Measurements from ENCODE around the gene MYOZ2.

MYOZ2 gene

GRCh38 chr4:119221412-119221811 lies 85.8 kb downstream of the MYOZ2 start:
- H3K36me3 ChIP-seq (ENCODE audit: insufficient read depth, low read length) = peaks cover 63% of the 10 kb centered on the region
- H3K4me3 ChIP-seq (ENCODE audit: low read length) = no peak overlapping the region
- H3K4me1 ChIP-seq (ENCODE audit: insufficient read depth, low read length) = no peaks in the 10 kb centered on the region
- 82% methylated on average over 4 of the region's 4 CpGs for WGBS
- no peaks in the 10 kb centered on the region for H3K27me3 ChIP-seq (ENCODE audit: insufficient read depth, low read length)
- 0 out of 2 replicates have a peak, but pooled peaks cover 4% of the 10 kb centered on the region for H3K9me3 ChIP-seq (ENCODE audit: insufficient read depth, low read depth, low read length)
- H3K27ac ChIP-seq (ENCODE audit: low read depth, low read length) = no peak overlapping the region
- no peak overlapping the region for H3K9ac ChIP-seq (ENCODE audit: low read depth, low read length)

- Histone ChIP-seq H3K4me1 (ENCODE audit: insufficient read depth, low read length) (no peaks in the 10 kb centered on the region), H3K4me3 (ENCODE audit: low read length) (no peak overlapping the region), H3K9ac (ENCODE audit: low read depth, low read length) (no peak overlapping the region), H3K27ac (ENCODE audit: low read depth, low read length) (no peak overlapping the region), H3K27me3 (ENCODE audit: insufficient read depth, low read length) (no peaks in the 10 kb centered on the region), H3K36me3 (ENCODE audit: insufficient read depth, low read length) (peaks cover 32% of the 10 kb centered on the region), H3K9me3 (ENCODE audit: insufficient read depth, low read depth, low read length) (0 out of 2 replicates have a peak, but pooled peaks cover 4% of the 10 kb centered on the region)
Measured at GRCh38 chr4:119227690-119228089, 92.1 kb downstream of the MYOZ2 start.

GRCh38 chr4:119228406-119228805 lies 92.8 kb downstream of the MYOZ2 start:
- Histone ChIP-seq H3K27me3 (ENCODE audit: insufficient read depth, low read length) (no peaks in the 10 kb centered on the region), H3K36me3 (ENCODE audit: insufficient read depth, low read length) (peaks cover 32% of the 10 kb centered on the region), H3K9me3 (ENCODE audit: insufficient read depth, low read depth, low read length) (0 out of 2 replicates have a peak, but pooled peaks cover 4% of the 10 kb centered on the region), H3K4me3 (ENCODE audit: low read length) (no peak overlapping the region), H3K9ac (ENCODE audit: low read depth, low read length) (no peak overlapping the region), H3K4me1 (ENCODE audit: insufficient read depth, low read length) (no peaks in the 10 kb centered on the region), H3K27ac (ENCODE audit: low read depth, low read length) (no peak overlapping the region)
- WGBS = 92% methylated on average over 2 of the region's 3 CpGs

- no peak overlapping the region for H3K27ac ChIP-seq (ENCODE audit: low read depth, low read length)
- H3K9ac ChIP-seq (ENCODE audit: low read depth, low read length) = no peak overlapping the region
- peaks cover 19% of the 10 kb centered on the region for H3K36me3 ChIP-seq (ENCODE audit: insufficient read depth, low read length)
- WGBS = 99% methylated on average over 3 of the region's 4 CpGs
- no peak overlapping the region for H3K4me3 ChIP-seq (ENCODE audit: low read length)
- no peaks in the 10 kb centered on the region for H3K4me1 ChIP-seq (ENCODE audit: insufficient read depth, low read length)
- no peaks in the 10 kb centered on the region for H3K9me3 ChIP-seq (ENCODE audit: insufficient read depth, low read depth, low read length)
- H3K27me3 ChIP-seq (ENCODE audit: insufficient read depth, low read length) = no peaks in the 10 kb centered on the region
Measured at GRCh38 chr4:119229908-119230687, 94.5 kb downstream of the MYOZ2 start.

GRCh38 chr4:119231491-119231890 lies 95.9 kb downstream of the MYOZ2 start:
- WGBS = 90% methylated on average over 3 of the region's 3 CpGs
- H3K36me3 ChIP-seq (ENCODE audit: insufficient read depth, low read length) = peaks cover 31% of the 10 kb centered on the region
- no peak overlapping the region for H3K4me3 ChIP-seq (ENCODE audit: low read length)
- no peak overlapping the region for H3K27ac ChIP-seq (ENCODE audit: low read depth, low read length)
- no peak overlapping the region for H3K9ac ChIP-seq (ENCODE audit: low read depth, low read length)
- no peaks in the 10 kb centered on the region for H3K4me1 ChIP-seq (ENCODE audit: insufficient read depth, low read length)
- no peaks in the 10 kb centered on the region for H3K9me3 ChIP-seq (ENCODE audit: insufficient read depth, low read depth, low read length)
- no peaks in the 10 kb centered on the region for H3K27me3 ChIP-seq (ENCODE audit: insufficient read depth, low read length)

GRCh38 chr4:119232286-119232685 lies 96.7 kb downstream of the MYOZ2 start:
- H3K4me1 ChIP-seq (ENCODE audit: insufficient read depth, low read length) = no peaks in the 10 kb centered on the region
- H3K27me3 ChIP-seq (ENCODE audit: insufficient read depth, low read length) = no peaks in the 10 kb centered on the region
- H3K27ac ChIP-seq (ENCODE audit: low read depth, low read length) = no peak overlapping the region
- peaks cover 34% of the 10 kb centered on the region for H3K36me3 ChIP-seq (ENCODE audit: insufficient read depth, low read length)
- H3K4me3 ChIP-seq (ENCODE audit: low read length) = no peak overlapping the region
- no CpG with 5 or more reads among the region's 1 CpG for WGBS
- H3K9ac ChIP-seq (ENCODE audit: low read depth, low read length) = no peak overlapping the region
- no peaks in the 10 kb centered on the region for H3K9me3 ChIP-seq (ENCODE audit: insufficient read depth, low read depth, low read length)

- Histone ChIP-seq H3K9me3 (ENCODE audit: insufficient read depth, low read depth, low read length) (no peaks in the 10 kb centered on the region), H3K27ac (ENCODE audit: low read depth, low read length) (no peak overlapping the region), H3K27me3 (ENCODE audit: insufficient read depth, low read length) (no peaks in the 10 kb centered on the region), H3K4me1 (ENCODE audit: insufficient read depth, low read length) (peaks cover 6% of the 10 kb centered on the region; the same call in 1 of the 2 replicates), H3K9ac (ENCODE audit: low read depth, low read length) (no peak overlapping the region), H3K36me3 (ENCODE audit: insufficient read depth, low read length) (peaks cover 34% of the 10 kb centered on the region), H3K4me3 (ENCODE audit: low read length) (no peak overlapping the region)
Measured at GRCh38 chr4:119233191-119233590, 97.6 kb downstream of the MYOZ2 start.

- no peak overlapping the region for H3K9ac ChIP-seq (ENCODE audit: low read depth, low read length)
- no peaks in the 10 kb centered on the region for H3K9me3 ChIP-seq (ENCODE audit: insufficient read depth, low read depth, low read length)
- no peak overlapping the region for H3K27ac ChIP-seq (ENCODE audit: low read depth, low read length)
- H3K4me1 ChIP-seq (ENCODE audit: insufficient read depth, low read length) = peaks cover 6% of the 10 kb centered on the region; the same call in 1 of the 2 replicates
- WGBS = 83% methylated on average over 3 of the region's 3 CpGs
- no peak overlapping the region for H3K4me3 ChIP-seq (ENCODE audit: low read length)
- no peaks in the 10 kb centered on the region for H3K27me3 ChIP-seq (ENCODE audit: insufficient read depth, low read length)
- H3K36me3 ChIP-seq (ENCODE audit: insufficient read depth, low read length) = peaks cover 34% of the 10 kb centered on the region
Measured at GRCh38 chr4:119233750-119234149, 98.1 kb downstream of the MYOZ2 start.

GRCh38 chr4:119237201-119237600 lies 101.6 kb downstream of the MYOZ2 start:
- no peak overlapping the region for H3K4me3 ChIP-seq (ENCODE audit: low read length)
- H3K27ac ChIP-seq (ENCODE audit: low read depth, low read length) = no peak overlapping the region
- H3K4me1 ChIP-seq (ENCODE audit: insufficient read depth, low read length) = peaks cover 18% of the 10 kb centered on the region; the same call in 1 of the 2 replicates
- no peak overlapping the region for H3K9ac ChIP-seq (ENCODE audit: low read depth, low read length)
- 98% methylated on average over 8 of the region's 9 CpGs for WGBS
- H3K9me3 ChIP-seq (ENCODE audit: insufficient read depth, low read depth, low read length) = no peaks in the 10 kb centered on the region
- peaks cover 24% of the 10 kb centered on the region for H3K36me3 ChIP-seq (ENCODE audit: insufficient read depth, low read length)
- H3K27me3 ChIP-seq (ENCODE audit: insufficient read depth, low read length) = no peaks in the 10 kb centered on the region

Measured in HUES64 (cell line).